ENCODE measurements around the gene ZIC5.
"Not testable (repeated sequence)": the region's sequence is repeated elsewhere in the genome, so short reads cannot be mapped to it uniquely, and the experiment has no call there.

ZIC5 gene

GRCh38 chr13:99959540-99960230 is 11.9 kb downstream of the ZIC5 start:
- DNase-seq (ENCODE audit: low spot score) = no peak

- DNase-seq (ENCODE audit: low spot score) = no peak
These were observed 12.4 kb downstream of the ZIC5 start for GRCh38 chr13:99959127-99959539.

- no peak for DNase-seq (ENCODE audit: low spot score)
These were observed 13.0 kb downstream of the ZIC5 start for GRCh38 chr13:99958406-99959126.

- DNase-seq (ENCODE audit: low spot score) = no peak
These were observed 14.9 kb downstream of the ZIC5 start for GRCh38 chr13:99956473-99957349.

- peak; percentile 73 for DNase-seq (ENCODE audit: low spot score)
These were observed 15.7 kb downstream of the ZIC5 start for GRCh38 chr13:99955747-99956472.

- no peak for DNase-seq (ENCODE audit: low spot score)
These were observed 16.3 kb downstream of the ZIC5 start for GRCh38 chr13:99955107-99955746.

GRCh38 chr13:99953138-99953755 is 18.3 kb downstream of the ZIC5 start:
- no peak for DNase-seq (ENCODE audit: low spot score)

- not testable (repeated sequence) for DNase-seq (ENCODE audit: low spot score)
These were observed 19.9 kb downstream of the ZIC5 start for GRCh38 chr13:99951666-99952065.

- no peak for DNase-seq (ENCODE audit: low spot score)
These were observed 21.7 kb downstream of the ZIC5 start for GRCh38 chr13:99949679-99950413.

- no peak for DNase-seq (ENCODE audit: low spot score)
These were observed 22.5 kb downstream of the ZIC5 start for GRCh38 chr13:99948907-99949678.

GRCh38 chr13:99948411-99948810 is 23.2 kb downstream of the ZIC5 start:
- no peak for DNase-seq (ENCODE audit: low spot score)

GRCh38 chr13:99947666-99948065 is 23.9 kb downstream of the ZIC5 start:
- no peak for DNase-seq (ENCODE audit: low spot score)

GRCh38 chr13:99945515-99945914 is 26.1 kb downstream of the ZIC5 start:
- not testable (repeated sequence) for DNase-seq (ENCODE audit: low spot score)

GRCh38 chr13:99944606-99945005 is 27.0 kb downstream of the ZIC5 start:
- no peak for DNase-seq (ENCODE audit: low spot score)

- no peak for DNase-seq (ENCODE audit: low spot score)
These were observed 27.5 kb downstream of the ZIC5 start for GRCh38 chr13:99944102-99944501.

GRCh38 chr13:99941911-99942310 is 29.7 kb downstream of the ZIC5 start:
- no peak for DNase-seq (ENCODE audit: low spot score)

GRCh38 chr13:99941086-99941485 is 30.5 kb downstream of the ZIC5 start:
- DNase-seq (ENCODE audit: low spot score) = no peak

GRCh38 chr13:99938635-99939034 is 32.9 kb downstream of the ZIC5 start:
- DNase-seq (ENCODE audit: low spot score) = no peak

- no peak for DNase-seq (ENCODE audit: low spot score)
These were observed 35.8 kb downstream of the ZIC5 start for GRCh38 chr13:99935772-99936171.

- DNase-seq (ENCODE audit: low spot score) = no peak
These were observed 38.7 kb downstream of the ZIC5 start for GRCh38 chr13:99932912-99933311.

All from AG20443 (cell line).